Calu3 (cell line): ENCODE data around the gene ABCA7. TPM values are rescaled to one million over a fixed set of nuclear protein-coding genes. Genes with fewer than 3 reads are reported as not detected.

Experiments used
- BruUV-seq: library from RNA; stranded (reverse); fragments of 400-500 nt; replicated peaks from 2 replicates; lab custom pipeline; 2021; lab: Mats Ljungman, UMichigan
- CTCF ChIA-PET: fragments of 300-600 bp; sonication (Branson Sonifier 250); formaldehyde crosslinking; loops from one replicate; lab custom pipeline; 2022; ENCODE audit warnings: antibody characterized with exemption; lab: Charles Lee
- DNase-seq: peaks from one replicate; pipeline ENCODE4 v3.0.0; 2022
- H3K27ac Mint-ChIP-seq: one replicate; pipeline ENCODE4 v1.8.0; 2022; ENCODE audit warnings: mixed read lengths; ENCODE audit not compliant: unreplicated experiment
- H3K27me3 Mint-ChIP-seq: one replicate; pipeline ENCODE4 v1.8.0; 2022; ENCODE audit warnings: mixed read lengths; ENCODE audit not compliant: unreplicated experiment
- H3K36me3 Mint-ChIP-seq: one replicate; pipeline ENCODE4 v1.8.0; 2022; ENCODE audit warnings: mild to moderate bottlenecking, moderate library complexity, mixed read lengths; ENCODE audit not compliant: insufficient read depth, unreplicated experiment
- H3K4me1 Mint-ChIP-seq: one replicate; pipeline ENCODE4 v1.8.0; 2022; ENCODE audit warnings: mild to moderate bottlenecking, low read depth, mixed read lengths; ENCODE audit not compliant: unreplicated experiment
- H3K4me3 Mint-ChIP-seq: one replicate; pipeline ENCODE4 v1.8.0; 2022; ENCODE audit warnings: mild to moderate bottlenecking, low read depth, moderate library complexity, mixed read lengths; ENCODE audit not compliant: unreplicated experiment
- H3K9me3 Mint-ChIP-seq: one replicate; pipeline ENCODE4 v1.8.0; 2022; ENCODE audit warnings: low read depth, mixed read lengths; ENCODE audit not compliant: unreplicated experiment
- CTCF ChIP-seq: fragments of 200-600 bp; IDR thresholded peaks from one replicate; pipeline ENCODE4 v1.8.0; 2022; ENCODE audit warnings: antibody characterized with exemption; ENCODE audit not compliant: unreplicated experiment
- intact Hi-C: fragments of 100-400 bp; cut with micrococcal nuclease; formaldehyde crosslinking; loops from one replicate; pipeline ENCODE4 v1.10.0; 2022; ENCODE audit not compliant: unreplicated experiment
- total RNA-seq: library from RNA; stranded (reverse); gene quantifications from 2 replicates; pipeline ENCODE4 v1.2.3, GENCODE V29; 2022

Gene ABCA7
- total RNA-seq, 1 experiment from 2014 or later = 22.7 TPM

GRCh38 chr19:1006711-1007398, 33.1 kb upstream of the ABCA7 start:
- CTCF ChIA-PET = no interaction called here
- H3K9me3 Mint-ChIP-seq = no peaks in the 10 kb centered on the region
- H3K27ac Mint-ChIP-seq = no peak overlapping the region
- no peaks in the 10 kb centered on the region for H3K4me1 Mint-ChIP-seq
- no peak for TF ChIP-seq CTCF
- no peak overlapping the region for H3K4me3 Mint-ChIP-seq
- intact Hi-C loops = no loop called here
- no TSS peak for BruUV-seq
- peaks cover 38% of the 10 kb centered on the region for H3K27me3 Mint-ChIP-seq
- H3K36me3 Mint-ChIP-seq = peaks cover 33% of the 10 kb centered on the region
- DNase-seq = no peak

GRCh38 chr19:1007399-1008251, 32.3 kb upstream of the ABCA7 start:
- H3K4me3 Mint-ChIP-seq = no peak overlapping the region
- no TSS peak for BruUV-seq
- no peaks in the 10 kb centered on the region for H3K4me1 Mint-ChIP-seq
- peaks cover 30% of the 10 kb centered on the region for H3K27me3 Mint-ChIP-seq
- no peak for TF ChIP-seq CTCF
- intact Hi-C loops = no loop called here
- peaks cover 33% of the 10 kb centered on the region for H3K36me3 Mint-ChIP-seq
- H3K27ac Mint-ChIP-seq = no peak overlapping the region
- no peaks in the 10 kb centered on the region for H3K9me3 Mint-ChIP-seq
- DNase-seq = no peak
- CTCF ChIA-PET = no interaction called here

GRCh38 chr19:1008268-1009040, 31.5 kb upstream of the ABCA7 start:
- CTCF ChIA-PET = no interaction called here
- Mint-ChIP-seq H3K4me3 (no peak overlapping the region), H3K4me1 (no peaks in the 10 kb centered on the region), H3K36me3 (peaks cover 33% of the 10 kb centered on the region), H3K27ac (no peak overlapping the region), H3K27me3 (peaks cover 23% of the 10 kb centered on the region), H3K9me3 (no peaks in the 10 kb centered on the region)
- no TSS peak for BruUV-seq
- DNase-seq = no peak
- TF ChIP-seq CTCF = no peak
- intact Hi-C loops = no loop called here
